ENCODE measurements around the gene MAP3K2.

The MAP3K2 gene

GRCh38 chr2:127278959-127279358 lies 108.8 kb downstream of the MAP3K2 start:
- no peak for DNase-seq (ENCODE audit: low read depth)
- no peak overlapping the region for H3K4me3 ChIP-seq (ENCODE audit: low read depth, low read length)
- TF ChIP-seq, protein P1, sequence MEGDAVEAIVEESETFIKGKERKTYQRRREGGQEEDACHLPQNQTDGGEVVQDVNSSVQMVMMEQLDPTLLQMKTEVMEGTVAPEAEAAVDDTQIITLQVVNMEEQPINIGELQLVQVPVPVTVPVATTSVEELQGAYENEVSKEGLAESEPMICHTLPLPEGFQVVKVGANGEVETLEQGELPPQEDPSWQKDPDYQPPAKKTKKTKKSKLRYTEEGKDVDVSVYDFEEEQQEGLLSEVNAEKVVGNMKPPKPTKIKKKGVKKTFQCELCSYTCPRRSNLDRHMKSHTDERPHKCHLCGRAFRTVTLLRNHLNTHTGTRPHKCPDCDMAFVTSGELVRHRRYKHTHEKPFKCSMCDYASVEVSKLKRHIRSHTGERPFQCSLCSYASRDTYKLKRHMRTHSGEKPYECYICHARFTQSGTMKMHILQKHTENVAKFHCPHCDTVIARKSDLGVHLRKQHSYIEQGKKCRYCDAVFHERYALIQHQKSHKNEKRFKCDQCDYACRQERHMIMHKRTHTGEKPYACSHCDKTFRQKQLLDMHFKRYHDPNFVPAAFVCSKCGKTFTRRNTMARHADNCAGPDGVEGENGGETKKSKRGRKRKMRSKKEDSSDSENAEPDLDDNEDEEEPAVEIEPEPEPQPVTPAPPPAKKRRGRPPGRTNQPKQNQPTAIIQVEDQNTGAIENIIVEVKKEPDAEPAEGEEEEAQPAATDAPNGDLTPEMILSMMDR (IDR thresholded peaks at IDR 0.05; ENCODE audit: control insufficient read depth, extremely low read depth, insufficient read depth), result no peak

GRCh38 chr2:127277028-127277427 lies 110.7 kb downstream of the MAP3K2 start:
- H3K4me3 ChIP-seq (ENCODE audit: low read depth, low read length), result no peak overlapping the region
- DNase-seq (ENCODE audit: low read depth), result no peak
- TF ChIP-seq, protein P1 (IDR thresholded peaks at IDR 0.05; ENCODE audit: control insufficient read depth, extremely low read depth, insufficient read depth), result no peak

DNA sequence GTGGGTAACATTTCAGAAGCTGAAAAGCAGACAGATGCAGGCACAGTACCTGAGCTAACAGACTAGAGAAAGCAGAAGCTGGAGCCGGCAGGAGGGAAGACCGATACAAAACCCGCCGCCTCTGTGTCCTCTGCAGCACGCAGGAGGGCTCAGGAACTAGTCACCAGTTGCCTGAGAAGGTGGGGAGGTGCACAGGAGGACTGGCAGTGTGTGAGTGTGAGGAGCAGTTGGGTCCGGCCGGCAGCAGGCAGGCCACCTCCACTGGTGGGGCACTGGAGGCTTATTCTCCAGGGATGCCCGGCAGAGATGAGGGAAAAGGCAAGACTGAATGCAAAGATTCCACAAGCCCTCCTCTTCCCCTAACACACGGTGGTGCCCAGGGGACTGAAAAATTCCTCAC lies 112.0 kb downstream of the MAP3K2 start:
- TF ChIP-seq, protein P1 (IDR thresholded peaks at IDR 0.05; ENCODE audit: control insufficient read depth, extremely low read depth, insufficient read depth), result no peak
- no peak for DNase-seq (ENCODE audit: low read depth)
- H3K4me3 ChIP-seq (ENCODE audit: low read depth, low read length), result no peak overlapping the region

DNA sequence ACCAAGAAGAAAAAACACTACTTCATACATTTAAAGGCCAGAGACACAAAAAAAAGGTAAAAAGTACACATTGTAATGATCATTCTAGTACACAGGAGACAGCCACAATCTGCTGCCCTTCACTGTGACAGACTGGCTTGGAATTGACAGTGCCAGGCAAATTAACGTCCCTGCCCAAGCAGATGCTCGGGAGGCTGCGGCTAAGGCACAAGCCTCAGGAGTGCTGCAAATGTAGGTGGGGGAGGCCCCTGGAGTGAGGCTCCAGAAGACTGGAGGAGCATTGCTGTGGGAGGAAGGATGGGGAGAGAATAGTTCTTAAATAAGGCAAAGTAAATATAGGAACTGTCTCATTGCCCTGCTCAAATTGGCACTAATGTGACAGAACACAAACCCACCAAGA lies 112.4 kb downstream of the MAP3K2 start:
- TF ChIP-seq, protein P1 (IDR thresholded peaks at IDR 0.05; ENCODE audit: control insufficient read depth, extremely low read depth, insufficient read depth), result no peak
- H3K4me3 ChIP-seq (ENCODE audit: low read depth, low read length), result no peak overlapping the region
- DNase-seq (ENCODE audit: low read depth), result no peak

DNA sequence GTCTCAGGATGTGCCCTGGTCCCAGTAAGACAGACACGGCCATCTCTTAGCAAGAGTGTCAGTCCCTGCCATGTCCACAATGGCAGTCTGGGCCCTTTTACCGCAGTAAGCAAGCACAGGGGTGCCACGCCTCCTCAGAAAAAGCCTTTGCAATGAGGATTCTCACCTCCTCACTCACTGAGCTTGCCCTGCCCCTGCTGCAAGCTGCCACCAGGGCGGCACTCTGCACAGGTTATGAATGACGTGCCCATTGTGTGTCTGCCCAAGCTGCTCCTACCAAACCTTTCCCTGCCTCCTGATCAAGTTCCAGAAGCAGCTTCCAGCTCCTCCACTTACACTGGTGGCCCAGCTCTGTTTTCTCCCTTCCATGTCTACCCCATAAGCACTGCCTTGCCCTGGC lies 117.1 kb downstream of the MAP3K2 start:
- TF ChIP-seq, protein P1 (IDR thresholded peaks at IDR 0.05; ENCODE audit: control insufficient read depth, extremely low read depth, insufficient read depth), result 0 out of 2 replicates have a peak, but pooled peaks have one; percentile 10
- no peak for DNase-seq (ENCODE audit: low read depth)
- no peak overlapping the region for H3K4me3 ChIP-seq (ENCODE audit: low read depth, low read length)

DNA sequence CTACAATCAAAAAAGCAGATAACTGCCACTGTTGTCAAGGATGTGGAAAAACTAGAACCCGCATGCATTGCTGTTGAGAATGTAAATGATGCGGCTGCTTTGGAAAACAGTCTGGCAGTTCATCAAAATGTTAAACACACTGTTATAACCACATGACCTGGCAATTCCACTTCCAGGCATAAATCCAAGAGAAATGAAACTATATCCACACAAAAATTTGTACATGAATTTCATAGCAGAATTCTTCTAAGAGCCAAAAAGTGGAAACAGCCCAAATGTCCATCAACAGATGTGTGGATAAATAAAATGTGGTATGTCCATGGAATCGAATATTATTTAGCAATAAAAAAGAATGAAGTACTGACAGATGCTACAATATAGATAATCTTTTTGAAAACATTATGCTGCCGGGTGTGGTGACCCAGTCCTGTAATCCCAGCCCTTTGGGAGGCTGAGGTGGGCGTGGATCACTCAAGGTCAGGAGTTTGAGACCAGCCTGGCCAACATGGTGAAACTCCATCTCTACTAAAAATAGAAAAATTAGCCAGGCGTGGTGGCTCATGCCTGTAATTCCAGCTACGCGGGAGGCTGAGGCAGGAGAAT lies 125.9 kb downstream of the MAP3K2 start:
- TF ChIP-seq, protein P1 (IDR thresholded peaks at IDR 0.05; ENCODE audit: control insufficient read depth, extremely low read depth, insufficient read depth), result no peak
- peak; percentile 4 for DNase-seq (ENCODE audit: low read depth)
- H3K4me3 ChIP-seq (ENCODE audit: low read depth, low read length), result no peak overlapping the region

DNA sequence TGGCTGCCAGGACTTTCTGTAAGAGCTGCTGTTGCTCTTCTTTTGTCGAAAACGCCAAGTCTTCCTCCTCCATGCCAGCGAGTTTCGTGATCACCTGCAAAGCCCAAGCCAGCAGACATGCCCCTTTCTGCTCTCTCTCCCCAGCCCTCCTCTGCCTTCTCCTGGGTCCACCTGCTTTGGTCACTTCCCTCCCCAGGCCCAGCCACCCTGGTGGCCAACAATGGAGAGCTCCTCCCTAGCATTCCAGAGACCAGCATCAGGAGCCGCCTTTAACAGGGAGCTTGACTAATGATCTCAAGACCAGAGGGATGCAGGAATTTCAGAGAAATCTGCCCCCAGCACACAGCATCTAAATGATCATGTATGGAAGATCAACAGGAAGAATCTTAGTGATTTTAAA lies 128.4 kb downstream of the MAP3K2 start:
- TF ChIP-seq, protein P1 (IDR thresholded peaks at IDR 0.05; ENCODE audit: control insufficient read depth, extremely low read depth, insufficient read depth), result no peak
- no peak for DNase-seq (ENCODE audit: low read depth)
- no peak overlapping the region for H3K4me3 ChIP-seq (ENCODE audit: low read depth, low read length)

All from LNCaP clone FGC (cell line).